OCI-LY7 (cell line): ENCODE measurements around the gene ANKRA2. TPM values are rescaled to one million over a fixed set of nuclear protein-coding genes. Genes with fewer than 3 reads are reported as not detected.

Source experiments
- BruUV-seq: library from RNA; stranded (reverse); fragments of 400-500 nt; replicated peaks from 2 replicates; lab custom pipeline; 2021; lab: Mats Ljungman, UMichigan
- CTCF ChIA-PET: fragments of 300-600 bp; sonication (Branson Sonifier 250); formaldehyde crosslinking; loops from one replicate; lab custom pipeline; 2022; ENCODE audit warnings: antibody characterized with exemption; ENCODE audit not compliant: unreplicated experiment; lab: Charles Lee
- POLR2A ChIA-PET: fragments of 300-600 bp; sonication (Branson Sonifier 250); formaldehyde crosslinking; loops from one replicate; lab custom pipeline; 2022; ENCODE audit warnings: antibody characterized with exemption; lab: Charles Lee
- DNase-seq: peaks from one replicate; pipeline ENCODE4 v3.0.0-alpha.2; 2015; ENCODE audit warnings: low spot score
- H2AFZ ChIP-seq: fragments of 200-600 bp; sonication (generic), shearing (Covaris generic); 2 replicates; pipeline ENCODE4 v1.6.1; 2014; ENCODE audit warnings: mild to moderate bottlenecking, antibody characterized with exemption, low read length, moderate library complexity
- H3K27ac ChIP-seq: fragments of 200-600 bp; sonication (generic); 2 replicates; pipeline ENCODE4 v1.5.1; 2014; ENCODE audit warnings: mixed run types, low read depth, mild to moderate bottlenecking, moderate library complexity, low read length, inconsistent platforms; ENCODE audit not compliant: poor library complexity, severe bottlenecking
- H3K36me3 ChIP-seq: fragments of 200-600 bp; sonication (generic); 2 replicates; pipeline ENCODE4 v1.6.1; 2014; ENCODE audit warnings: mild to moderate bottlenecking, antibody characterized with exemption, low read length, moderate library complexity, mixed read lengths; ENCODE audit not compliant: insufficient read depth
- H3K4me1 ChIP-seq: fragments of 200-600 bp; sonication (generic); 2 replicates; pipeline ENCODE4 v1.5.1; 2014; ENCODE audit warnings: mild to moderate bottlenecking, low read length; ENCODE audit not compliant: insufficient read depth, poor library complexity, severe bottlenecking
- H3K4me2 ChIP-seq: fragments of 200-600 bp; sonication (generic); 2 replicates; pipeline ENCODE4 v1.6.1; 2014; ENCODE audit warnings: mild to moderate bottlenecking, low read length
- H3K4me3 ChIP-seq: fragments of 200-600 bp; sonication (generic); 2 replicates; pipeline ENCODE4 v1.5.1; 2014; ENCODE audit warnings: mild to moderate bottlenecking, low read depth, low read length; ENCODE audit not compliant: poor library complexity, severe bottlenecking
- H3K79me2 ChIP-seq: fragments of 200-600 bp; sonication (generic); 2 replicates; pipeline ENCODE4 v1.6.1; 2016; ENCODE audit warnings: low read depth, mild to moderate bottlenecking, low read length, moderate library complexity, mixed read lengths; ENCODE audit not compliant: insufficient read depth
- H3K9me2 ChIP-seq: fragments of 200-600 bp; sonication (generic); 2 replicates; pipeline ENCODE4 v1.6.1; 2016; ENCODE audit warnings: mild to moderate bottlenecking, low read length, mixed read lengths; ENCODE audit not compliant: insufficient read depth
- H3K9me3 ChIP-seq: fragments of 200-600 bp; sonication (generic); 2 replicates; pipeline ENCODE4 v1.6.1; 2014; ENCODE audit warnings: mild to moderate bottlenecking, mixed run types, low read length, mixed read lengths
- H4K20me1 ChIP-seq: fragments of 200-600 bp; sonication (generic); 2 replicates; pipeline ENCODE4 v1.6.1; 2014; ENCODE audit warnings: mild to moderate bottlenecking, antibody characterized with exemption, low read length, moderate library complexity, mixed read lengths; ENCODE audit not compliant: insufficient read depth
- CTCF ChIP-seq: fragments of 200-600 bp; sonication (generic); conservative IDR thresholded peaks from 2 replicates; pipeline ENCODE4 v1.5.1; 2014; ENCODE audit warnings: mild to moderate bottlenecking, antibody characterized with exemption, low read length, moderate library complexity, mixed read lengths
- EZH2phosphoT487 ChIP-seq: fragments of 200-600 bp; sonication (generic); IDR thresholded peaks from 2 replicates; pipeline ENCODE4 v1.6.1; 2018; ENCODE audit warnings: low read depth, borderline replicate concordance, mild to moderate bottlenecking, mixed run types, antibody characterized with exemption, low read length, moderate library complexity, mixed read lengths
- intact Hi-C: fragments of 100-400 bp; cut with micrococcal nuclease; formaldehyde crosslinking; loops from one replicate; pipeline ENCODE4 v1.10.0; 2022; ENCODE audit not compliant: unreplicated experiment
- total RNA-seq, 2 experiments: library from RNA; depleted of rRNA in 1 of 2; stranded (reverse); fragments of >200 nt in 1 of 2; shearing (Covaris generic) in 1 of 2; gene quantifications; 2 replicates each; pipeline ENCODE4 v1.2.3, GENCODE V29; 2014 to 2022

Gene ANKRA2
- total RNA-seq, 2 experiments from 2014 or later = 13.1 to 17.5 TPM

- no TSS peak for BruUV-seq
- Histone ChIP-seq H3K4me2 (no peak overlapping the region), H2AFZ (no peak overlapping the region), H3K9me2 (no peaks in the 10 kb centered on the region), H4K20me1 (peaks cover 9% of the 10 kb centered on the region), H3K4me3 (no peak overlapping the region), H3K9me3 (no peaks in the 10 kb centered on the region), H3K27ac (no peak overlapping the region), H3K79me2 (peaks cover 23% of the 10 kb centered on the region), H3K4me1 (peaks cover 3% of the 10 kb centered on the region), H3K36me3 (peaks cover 60% of the 10 kb centered on the region)
- CTCF ChIA-PET = no interaction called here
- no peak for DNase-seq
- no peak for TF ChIP-seq EZH2phosphoT487
- TF ChIP-seq CTCF = no peak
- POLR2A ChIA-PET = no interaction called here
- intact Hi-C loops = no loop called here
These were observed 58.9 kb downstream of the ANKRA2 start for GRCh38 chr5:73506459-73506955.

Other genes with a start within 250 kb of the ANKRA2 start
- gene FOXD1, start 116.9 kb downstream of the ANKRA2 start, total RNA-seq (2014; rRNA removed; shearing (Covaris generic)) = 0.75 and 1.5 TPM in 2 replicates
- gene FOXD1, start 116.9 kb downstream of the ANKRA2 start, total RNA-seq (2022) = 4.7 and 5.6 TPM in 2 replicates
- gene BTF3, start 67.2 kb downstream of the ANKRA2 start, total RNA-seq (2014; rRNA removed; shearing (Covaris generic)) = 350 and 372 TPM in 2 replicates
- 736 and 805 TPM in 2 replicates for gene BTF3, start 67.2 kb downstream of the ANKRA2 start, total RNA-seq (2022)
- 21.5 and 22.8 TPM in 2 replicates for gene UTP15, start 104 bp upstream of the ANKRA2 start, total RNA-seq (2014; rRNA removed; shearing (Covaris generic))
- gene UTP15, start 104 bp upstream of the ANKRA2 start, total RNA-seq (2022) = 29.9 and 32.1 TPM in 2 replicates
- gene ARHGEF28, start 60.6 kb upstream of the ANKRA2 start, total RNA-seq (2014; rRNA removed; shearing (Covaris generic)) = not detected in 2 replicates
- not detected in 2 replicates for gene ARHGEF28, start 60.6 kb upstream of the ANKRA2 start, total RNA-seq (2022)